H4 (cell line): ENCODE results near the gene NEO1. TPM values are rescaled to one million over a fixed set of nuclear protein-coding genes. Genes with fewer than 3 reads are reported as not detected.

Source experiments
- DNase-seq: peaks from one replicate; pipeline ENCODE4 v3.0.0-alpha.2; 2015; ENCODE audit warnings: low spot score
- total RNA-seq: library from RNA; depleted of rRNA; stranded (reverse); fragments of >200 nt; shearing (Covaris generic); gene quantifications from 2 replicates; pipeline ENCODE4 v1.2.3, GENCODE V29; 2014

The NEO1 gene
- total RNA-seq, 1 experiment from 2014 or later: 47.7 TPM

- no peak for DNase-seq
Measured at GRCh38 chr15:73329501-73330200, 277.4 kb downstream of the NEO1 start.

- DNase-seq: no peak
Measured at GRCh38 chr15:73330206-73331051, 278.2 kb downstream of the NEO1 start.

GRCh38 chr15:73331501-73331900 lies 279.2 kb downstream of the NEO1 start:
- DNase-seq: no peak

DNA sequence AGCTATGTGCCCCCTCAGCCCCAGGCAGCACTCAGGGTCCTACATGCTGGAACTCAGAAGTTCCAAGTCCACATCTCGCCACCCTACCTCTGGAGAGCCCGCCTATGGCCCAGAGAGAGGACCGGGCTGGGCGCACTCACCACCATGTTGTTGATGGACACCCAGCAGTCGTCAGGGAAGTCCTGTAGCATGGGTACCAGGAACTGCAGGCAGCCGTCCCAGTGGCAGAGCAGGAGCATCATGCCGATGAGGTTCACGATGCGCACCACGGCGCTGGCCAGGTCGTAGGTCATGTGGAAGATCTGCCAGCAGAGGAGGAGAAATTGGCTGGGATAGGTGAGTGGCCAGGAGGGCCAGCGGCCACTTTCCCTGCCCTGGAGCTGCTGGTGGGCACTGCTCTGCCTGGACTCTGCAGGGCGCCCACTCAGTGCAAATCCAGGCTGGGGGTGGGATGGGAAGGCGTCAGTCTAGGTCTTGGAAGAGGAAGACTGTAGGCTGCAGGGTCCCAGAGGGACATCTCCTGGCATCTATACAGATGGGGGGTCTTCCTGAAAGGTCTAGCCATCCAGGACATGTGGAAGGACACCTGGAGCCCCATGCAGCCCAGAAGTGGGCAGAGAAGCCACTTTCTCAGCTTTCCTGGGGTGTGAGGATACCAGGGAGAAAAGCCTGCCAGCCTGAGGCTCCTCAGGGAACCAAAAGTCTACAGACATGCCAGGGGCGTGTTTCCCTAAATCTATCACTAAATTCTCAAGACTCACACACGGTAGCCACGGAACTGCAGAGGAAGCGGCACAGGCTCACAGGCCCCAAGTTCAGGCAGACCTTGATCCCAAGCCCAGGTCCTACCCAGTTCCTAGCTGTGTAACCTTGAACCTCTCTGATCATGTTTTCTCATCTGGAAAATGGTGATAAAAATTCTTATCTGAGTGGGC lies 280.0 kb downstream of the NEO1 start:
- no peak for DNase-seq

GRCh38 chr15:73333001-73333400 lies 280.7 kb downstream of the NEO1 start:
- DNase-seq: no peak

- DNase-seq: no peak
Measured at GRCh38 chr15:73334086-73334485, 281.8 kb downstream of the NEO1 start.

- DNase-seq: no peak
Measured at GRCh38 chr15:73335026-73335425, 282.8 kb downstream of the NEO1 start.

- DNase-seq: no peak
Measured at GRCh38 chr15:73335471-73335870, 283.2 kb downstream of the NEO1 start.

DNA sequence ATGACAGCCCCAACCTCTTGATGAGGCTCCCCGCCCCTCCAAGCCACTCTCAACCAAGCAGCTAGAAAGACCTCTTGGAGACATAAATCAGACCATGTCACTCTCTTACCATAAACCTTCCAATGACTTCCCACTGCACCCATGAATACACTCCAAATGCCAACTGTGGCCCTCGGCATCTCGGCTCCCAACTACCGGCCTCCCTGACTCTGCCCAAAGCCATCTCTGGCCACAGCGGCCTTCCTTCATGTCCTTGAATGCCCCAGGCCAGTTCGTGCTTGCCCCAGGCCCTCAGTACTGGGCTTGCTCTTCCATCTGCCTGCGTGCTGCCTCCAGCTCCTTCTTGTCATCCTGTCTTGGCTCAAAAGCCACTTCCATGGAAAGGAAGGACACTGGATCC lies 284.5 kb downstream of the NEO1 start:
- no peak for DNase-seq

GRCh38 chr15:73337187-73337586 lies 284.9 kb downstream of the NEO1 start:
- no peak for DNase-seq

DNA sequence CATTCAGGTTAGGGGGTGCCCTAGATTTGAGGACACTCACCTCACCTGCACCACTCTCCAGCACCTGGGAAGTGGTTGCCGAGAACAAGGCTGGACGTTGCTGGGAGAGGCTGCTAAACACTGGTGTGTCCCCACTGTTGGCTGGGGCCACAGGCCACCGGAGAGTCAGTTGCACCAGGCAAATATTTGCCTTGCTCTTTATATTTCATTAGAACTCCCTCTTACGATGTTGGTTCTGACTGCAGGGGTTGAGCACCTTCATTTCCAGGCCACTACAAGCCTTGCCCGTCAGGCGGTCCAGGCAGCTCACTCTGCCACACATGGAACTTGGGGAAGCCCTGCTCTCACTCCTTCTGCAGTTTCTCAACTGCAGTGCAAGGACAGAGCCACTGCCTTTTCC lies 285.8 kb downstream of the NEO1 start:
- no peak for DNase-seq

DNA sequence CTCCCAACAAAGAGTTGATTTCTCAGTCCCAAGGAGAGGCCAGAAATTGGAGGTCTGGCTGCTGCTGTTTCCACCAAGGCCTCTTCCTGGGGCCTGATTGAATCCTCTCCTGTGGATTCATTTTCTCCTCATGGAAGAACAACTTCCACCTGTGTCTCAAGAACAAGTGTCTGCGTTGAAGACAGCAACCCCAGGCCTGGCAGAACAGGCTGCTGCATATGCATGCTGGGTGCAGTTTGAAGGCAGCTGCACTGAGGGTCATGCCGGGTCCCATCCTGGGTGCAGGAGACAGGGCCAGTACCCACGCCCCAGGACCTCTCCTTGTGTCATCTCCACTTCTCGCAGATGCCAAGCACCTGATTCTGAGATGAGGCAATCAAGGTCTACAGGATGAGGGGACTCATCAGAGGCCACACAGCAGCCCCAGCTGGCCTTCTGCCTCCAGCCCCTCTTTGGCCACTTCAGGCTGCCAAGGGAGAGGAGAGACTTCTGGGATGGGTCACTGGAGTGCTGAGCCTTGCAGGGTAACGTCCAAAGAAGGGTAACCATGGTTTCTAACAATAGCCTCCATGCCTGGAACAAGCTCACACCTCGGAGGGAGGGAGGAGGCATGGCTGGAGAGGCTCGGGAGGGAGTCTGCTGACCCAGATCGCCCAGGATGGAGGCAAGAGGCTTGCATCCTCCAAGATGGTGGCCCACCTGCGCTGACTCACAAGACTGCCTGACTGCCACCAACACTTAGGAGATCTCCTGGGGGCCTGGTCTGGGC lies 286.5 kb downstream of the NEO1 start:
- no peak for DNase-seq

GRCh38 chr15:73340502-73341192 lies 288.4 kb downstream of the NEO1 start:
- DNase-seq: no peak

GRCh38 chr15:73341886-73342600 lies 289.8 kb downstream of the NEO1 start:
- no peak for DNase-seq

- DNase-seq: no peak
Measured at GRCh38 chr15:73344056-73344455, 291.8 kb downstream of the NEO1 start.

DNA sequence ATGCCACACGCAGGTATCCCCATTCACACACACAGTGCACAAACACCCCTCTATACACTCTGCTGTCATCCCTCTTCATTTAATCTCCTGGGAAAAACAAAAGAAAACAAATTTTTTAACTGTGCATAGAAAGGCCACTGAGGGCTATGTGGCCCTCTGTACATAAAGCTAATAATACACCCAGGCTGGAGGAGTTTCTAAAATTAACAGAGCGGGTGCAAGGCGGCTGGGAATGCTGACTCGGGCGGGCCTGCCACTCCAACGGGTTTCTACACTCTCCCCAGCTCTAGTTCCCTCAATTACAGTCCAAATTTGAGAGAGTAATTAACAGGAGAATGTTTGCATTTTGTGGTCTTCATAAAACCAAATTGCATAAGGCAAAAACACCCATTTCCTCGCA lies 293.4 kb downstream of the NEO1 start:
- no peak for DNase-seq

DNA sequence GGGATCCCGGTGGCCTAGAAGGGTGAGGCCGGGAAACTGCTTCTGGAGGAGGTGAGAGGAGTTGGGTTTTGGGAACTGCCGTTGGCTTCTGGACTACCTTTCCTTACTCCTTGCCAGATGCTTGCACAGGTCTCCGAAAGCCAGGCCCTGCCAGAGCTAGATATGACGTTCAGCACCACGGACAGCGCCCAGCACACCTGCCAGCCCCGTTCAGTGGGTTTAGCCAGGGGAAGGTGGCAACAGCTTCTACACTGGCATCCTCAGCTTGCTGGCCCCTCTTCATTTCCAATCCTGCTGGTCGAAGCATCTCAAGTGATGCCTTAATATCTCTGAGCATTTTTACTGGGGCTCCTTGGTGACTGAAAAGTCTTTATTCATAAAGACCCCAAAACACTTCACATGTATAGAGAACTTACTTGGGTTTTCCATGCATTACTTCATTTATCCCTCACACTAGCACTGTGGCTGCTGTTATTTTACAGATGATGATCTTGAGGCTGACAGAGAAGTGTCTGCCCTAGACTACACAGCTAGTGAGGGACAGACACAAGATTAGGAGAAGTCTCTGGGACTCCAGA lies 294.6 kb downstream of the NEO1 start:
- DNase-seq: peak; percentile 32

DNA sequence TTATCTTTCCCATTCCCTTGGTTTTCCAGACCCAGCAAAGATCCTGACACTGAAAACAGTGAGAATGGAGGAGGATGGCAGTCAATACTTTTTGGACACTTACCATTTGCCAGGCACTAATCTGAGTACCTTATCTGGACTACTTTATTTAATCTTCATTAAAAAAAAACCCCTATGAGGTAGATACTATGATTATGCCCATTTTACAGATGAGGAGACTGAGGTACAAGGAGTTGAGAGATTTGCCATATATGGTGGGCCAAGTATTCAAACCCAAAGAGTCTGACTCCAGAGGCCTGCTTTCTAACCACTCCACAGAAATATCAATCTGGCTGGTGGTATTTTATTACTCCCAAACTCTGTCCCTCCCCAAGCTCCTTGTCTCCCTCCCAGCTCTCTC lies 296.9 kb downstream of the NEO1 start:
- DNase-seq: no peak

- DNase-seq: peak; percentile 27
Measured at GRCh38 chr15:73352082-73352481, 299.8 kb downstream of the NEO1 start.

- DNase-seq: no peak
Measured at GRCh38 chr15:73353734-73354133, 301.5 kb downstream of the NEO1 start.
